Choroid plexus epithelial cell (primary cell): ENCODE results near the gene CCHCR1.
"Not testable (repeated sequence)": the region's sequence is repeated elsewhere in the genome, so short reads cannot be mapped to it uniquely, and the experiment has no call there.

Source experiments
- DNase-seq: peaks from one replicate; pipeline ENCODE4 v3.0.0-alpha.2; 2010; ENCODE audit warnings: low read depth
- H3K4me3 ChIP-seq: 2 replicates; pipeline ENCODE4 v1.5.1; 2011; ENCODE audit warnings: low read depth, mild to moderate bottlenecking, control low read depth, low read length, moderate library complexity
- TF ChIP-seq, protein P1 (sequence below): conservative IDR thresholded peaks from 2 replicates; pipeline ENCODE4 v1.5.1; 2011; ENCODE audit warnings: low read depth, mild to moderate bottlenecking, control low read depth, inconsistent platforms, low read length, moderate library complexity

Gene CCHCR1, protein sequence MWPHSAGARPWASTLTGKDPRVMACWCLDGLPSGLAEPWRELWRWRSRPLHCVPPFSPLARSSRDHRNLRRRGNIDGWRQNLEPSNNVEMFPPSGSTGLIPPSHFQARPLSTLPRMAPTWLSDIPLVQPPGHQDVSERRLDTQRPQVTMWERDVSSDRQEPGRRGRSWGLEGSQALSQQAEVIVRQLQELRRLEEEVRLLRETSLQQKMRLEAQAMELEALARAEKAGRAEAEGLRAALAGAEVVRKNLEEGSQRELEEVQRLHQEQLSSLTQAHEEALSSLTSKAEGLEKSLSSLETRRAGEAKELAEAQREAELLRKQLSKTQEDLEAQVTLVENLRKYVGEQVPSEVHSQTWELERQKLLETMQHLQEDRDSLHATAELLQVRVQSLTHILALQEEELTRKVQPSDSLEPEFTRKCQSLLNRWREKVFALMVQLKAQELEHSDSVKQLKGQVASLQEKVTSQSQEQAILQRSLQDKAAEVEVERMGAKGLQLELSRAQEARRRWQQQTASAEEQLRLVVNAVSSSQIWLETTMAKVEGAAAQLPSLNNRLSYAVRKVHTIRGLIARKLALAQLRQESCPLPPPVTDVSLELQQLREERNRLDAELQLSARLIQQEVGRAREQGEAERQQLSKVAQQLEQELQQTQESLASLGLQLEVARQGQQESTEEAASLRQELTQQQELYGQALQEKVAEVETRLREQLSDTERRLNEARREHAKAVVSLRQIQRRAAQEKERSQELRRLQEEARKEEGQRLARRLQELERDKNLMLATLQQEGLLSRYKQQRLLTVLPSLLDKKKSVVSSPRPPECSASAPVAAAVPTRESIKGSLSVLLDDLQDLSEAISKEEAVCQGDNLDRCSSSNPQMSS

GRCh38 chr6:31157513-31158139 is at the start of gene CCHCR1:
Gene CCHCR1 (minus strand): TSS chr6:31157802. CDS start chr6:31157600, 202 bp downstream.
- peak within 1 kb of the TSS; percentile 76 for H3K4me3 ChIP-seq
- TF ChIP-seq, protein P1, sequence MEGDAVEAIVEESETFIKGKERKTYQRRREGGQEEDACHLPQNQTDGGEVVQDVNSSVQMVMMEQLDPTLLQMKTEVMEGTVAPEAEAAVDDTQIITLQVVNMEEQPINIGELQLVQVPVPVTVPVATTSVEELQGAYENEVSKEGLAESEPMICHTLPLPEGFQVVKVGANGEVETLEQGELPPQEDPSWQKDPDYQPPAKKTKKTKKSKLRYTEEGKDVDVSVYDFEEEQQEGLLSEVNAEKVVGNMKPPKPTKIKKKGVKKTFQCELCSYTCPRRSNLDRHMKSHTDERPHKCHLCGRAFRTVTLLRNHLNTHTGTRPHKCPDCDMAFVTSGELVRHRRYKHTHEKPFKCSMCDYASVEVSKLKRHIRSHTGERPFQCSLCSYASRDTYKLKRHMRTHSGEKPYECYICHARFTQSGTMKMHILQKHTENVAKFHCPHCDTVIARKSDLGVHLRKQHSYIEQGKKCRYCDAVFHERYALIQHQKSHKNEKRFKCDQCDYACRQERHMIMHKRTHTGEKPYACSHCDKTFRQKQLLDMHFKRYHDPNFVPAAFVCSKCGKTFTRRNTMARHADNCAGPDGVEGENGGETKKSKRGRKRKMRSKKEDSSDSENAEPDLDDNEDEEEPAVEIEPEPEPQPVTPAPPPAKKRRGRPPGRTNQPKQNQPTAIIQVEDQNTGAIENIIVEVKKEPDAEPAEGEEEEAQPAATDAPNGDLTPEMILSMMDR, result no peak
- DNase-seq, result no peak

DNA sequence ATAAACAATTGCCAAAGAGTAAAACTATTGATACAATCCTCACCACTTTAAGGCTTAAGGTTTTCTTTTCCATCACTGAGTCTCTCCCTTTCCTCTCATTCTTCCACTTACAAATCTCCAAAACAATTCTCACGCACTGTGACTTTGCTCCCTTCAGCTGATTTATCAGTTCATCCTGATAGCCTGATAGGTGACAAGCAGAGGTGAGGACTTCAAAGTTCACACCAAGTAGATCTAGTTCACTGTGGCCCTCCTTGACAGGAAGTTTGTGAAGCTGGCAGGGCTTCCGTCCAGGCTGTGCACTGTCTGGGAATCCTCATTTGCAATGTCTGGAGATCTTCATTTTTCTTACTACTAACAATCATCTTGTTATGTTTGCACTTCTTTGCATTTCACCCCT is 48.0 kb upstream of the CCHCR1 start:
- TF ChIP-seq, protein P1, result no peak
- no peak overlapping the region for H3K4me3 ChIP-seq
- DNase-seq, result no peak

DNA sequence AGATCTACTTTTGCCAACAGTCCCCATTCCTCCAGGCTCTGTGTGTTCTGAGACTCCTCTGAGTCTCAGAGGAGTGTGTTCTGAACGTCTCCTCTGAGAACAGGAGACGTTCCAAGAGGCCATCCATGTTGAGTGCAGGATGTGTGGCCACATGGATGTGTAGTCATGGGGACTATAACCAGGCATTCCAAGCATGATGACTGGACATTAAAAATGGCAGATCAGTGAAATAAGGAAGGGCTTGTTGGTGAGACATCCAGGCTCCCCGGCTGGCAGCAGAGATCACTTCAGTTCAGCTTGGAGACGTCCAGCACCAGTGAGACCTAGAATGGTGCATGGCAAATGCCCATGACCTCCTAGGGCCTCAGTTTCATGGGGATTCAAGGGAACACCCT is 47.1 kb upstream of the CCHCR1 start:
- TF ChIP-seq, protein P1, result no peak
- H3K4me3 ChIP-seq, result no peak overlapping the region

DNA sequence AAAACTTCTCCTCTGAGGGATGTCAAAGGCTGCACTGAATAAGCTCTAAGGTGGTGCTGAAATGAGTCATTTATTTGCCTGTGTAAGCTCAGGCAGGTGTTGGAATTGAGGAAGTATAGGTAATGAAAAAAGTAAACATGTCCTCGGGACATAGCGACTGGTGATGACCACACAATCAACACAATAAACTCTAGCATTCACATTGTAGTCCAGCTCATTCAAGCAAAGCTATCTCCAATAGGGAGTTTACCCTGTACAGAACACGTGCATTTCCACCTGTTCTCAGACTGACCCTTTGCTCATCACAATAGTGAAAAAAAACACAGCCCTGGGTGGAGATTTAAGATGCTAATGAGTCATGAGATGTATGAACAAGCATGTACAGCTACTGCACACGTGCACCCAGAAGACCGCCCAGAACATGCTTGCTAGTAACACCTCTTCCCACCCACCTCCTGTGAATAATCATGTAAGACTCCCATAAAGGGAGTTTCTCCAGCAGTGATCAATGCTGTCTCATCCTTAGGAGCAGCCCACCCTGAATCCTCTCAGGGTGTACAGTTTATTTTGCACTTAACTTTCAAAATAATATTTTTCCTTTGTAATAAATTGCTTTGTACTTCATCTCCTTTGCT is 45.9 kb upstream of the CCHCR1 start:
- H3K4me3 ChIP-seq, result peak overlapping the region; percentile 54
- TF ChIP-seq, protein P1, result no peak
- peak; percentile 55 for DNase-seq

More for the DNA sequence above, 47.1 kb upstream of the CCHCR1 start:
- no peak for DNase-seq

GRCh38 chr6:31202259-31203166 is 44.9 kb upstream of the CCHCR1 start:
- no peak for DNase-seq
- TF ChIP-seq, protein P1, result no peak
- no peak overlapping the region for H3K4me3 ChIP-seq

- H3K4me3 ChIP-seq, DNase-seq: not testable (repeated sequence)
Measured at GRCh38 chr6:31199105-31199452, 41.5 kb upstream of the CCHCR1 start.
